ENCODE results near the gene ACHE. TPM values are rescaled to one million over a fixed set of nuclear protein-coding genes. Genes with fewer than 3 reads are reported as not detected.
"Not testable (repeated sequence)": the region's sequence is repeated elsewhere in the genome, so short reads cannot be mapped to it uniquely, and the experiment has no call there.

ACHE gene
- total RNA-seq (ENCODE audit: low replicate concordance): 0.16 TPM in 1 of 2 replicates, not detected in the other

DNA sequence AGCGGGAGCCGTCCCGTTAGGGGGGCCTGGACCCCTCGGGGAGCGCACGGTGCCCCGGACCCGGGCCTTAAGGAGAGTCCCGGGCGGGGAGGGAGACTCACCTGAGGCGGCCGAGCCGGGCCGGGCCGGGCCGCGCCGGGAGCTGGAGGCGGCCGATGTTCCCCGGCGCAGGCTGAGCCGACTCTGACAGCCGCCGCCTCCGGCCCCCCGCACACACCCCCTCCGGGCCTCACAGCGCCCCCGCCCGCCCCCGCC lies at the start of gene ACHE:
ACHE (minus strand) TSS at position 188 of the 255 bp plus-strand sequence. CDS start 1,656 bp downstream, outside the sequence.
- no peak for TF ChIP-seq CTCF (IDR thresholded peaks at IDR 0.05; ENCODE audit: insufficient read depth, low read length)
- peak within 1 kb of the TSS; percentile 48 for H3K4me3 ChIP-seq (ENCODE audit: low read depth, low read length)
- no peak for DNase-seq (ENCODE audit: low read depth)

GRCh38 chr7:100944138-100944537 lies 48.5 kb upstream of the ACHE start:
- TF ChIP-seq CTCF (IDR thresholded peaks at IDR 0.05; ENCODE audit: insufficient read depth, low read length): no peak
- DNase-seq (ENCODE audit: low read depth): no peak
- H3K4me3 ChIP-seq (ENCODE audit: low read depth, low read length): no peak overlapping the region

DNA sequence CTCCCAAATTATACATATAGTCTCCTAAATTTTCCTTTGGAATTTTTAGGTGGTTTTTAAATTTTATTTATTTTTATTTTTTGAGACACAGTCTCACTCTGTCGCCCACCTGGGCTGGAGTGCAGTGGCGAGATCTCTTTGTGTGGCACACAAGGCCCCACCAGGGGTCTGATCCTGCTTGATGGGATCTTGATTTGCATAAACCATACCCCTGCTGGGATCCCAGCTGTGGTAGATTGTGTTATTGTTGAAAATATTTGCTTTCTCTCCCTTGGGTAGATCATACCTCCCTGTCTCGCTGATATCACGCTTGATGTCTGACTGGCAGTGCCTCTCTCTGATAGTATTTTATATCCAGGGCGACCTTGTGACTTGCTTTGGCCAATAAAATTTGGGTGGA lies 48.0 kb upstream of the ACHE start:
- no peak for TF ChIP-seq CTCF (IDR thresholded peaks at IDR 0.05; ENCODE audit: insufficient read depth, low read length)
- DNase-seq (ENCODE audit: low read depth): no peak
- no peak overlapping the region for H3K4me3 ChIP-seq (ENCODE audit: low read depth, low read length)

DNA sequence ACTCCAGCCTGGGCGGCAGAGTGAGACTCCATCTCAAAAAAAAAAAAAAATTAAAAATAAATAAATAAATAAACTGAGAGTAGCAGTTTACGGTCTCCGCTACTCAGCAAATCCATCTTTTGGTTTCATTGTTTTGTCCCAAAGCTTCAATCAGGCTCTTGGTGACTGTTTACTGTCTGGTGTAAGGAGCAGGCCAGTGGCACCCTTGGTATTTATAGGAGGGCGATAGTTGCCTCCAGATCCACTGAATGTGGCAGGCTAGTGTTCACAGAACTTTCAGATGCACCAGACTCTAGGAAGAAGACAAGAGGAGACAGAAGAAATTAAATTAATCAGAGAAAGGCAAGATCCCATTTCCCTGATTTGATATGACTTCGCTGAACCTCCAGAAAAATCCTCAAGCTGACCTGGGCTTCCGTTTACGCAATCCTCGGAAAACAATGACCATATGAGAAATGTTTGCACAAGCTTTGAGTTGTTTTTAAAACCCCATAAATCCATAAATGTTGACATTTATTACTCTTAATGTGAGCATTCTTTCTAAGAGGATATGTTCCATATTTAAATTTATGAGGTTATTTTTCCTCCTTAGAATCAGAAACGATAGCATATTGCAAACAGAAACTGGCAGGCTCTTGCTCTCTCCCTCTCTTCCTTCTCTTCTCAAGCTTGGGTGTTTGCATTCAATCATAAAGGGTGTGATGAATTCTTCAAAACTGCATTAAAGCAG lies 46.5 kb upstream of the ACHE start:
- H3K4me3 ChIP-seq (ENCODE audit: low read depth, low read length): no peak overlapping the region
- DNase-seq (ENCODE audit: low read depth): no peak
- TF ChIP-seq CTCF (IDR thresholded peaks at IDR 0.05; ENCODE audit: insufficient read depth, low read length): no peak

- H3K4me3 ChIP-seq (ENCODE audit: low read depth, low read length); DNase-seq (ENCODE audit: low read depth): not testable (repeated sequence)
Observed at GRCh38 chr7:100936167-100936566, 40.5 kb upstream of the ACHE start.

DNA sequence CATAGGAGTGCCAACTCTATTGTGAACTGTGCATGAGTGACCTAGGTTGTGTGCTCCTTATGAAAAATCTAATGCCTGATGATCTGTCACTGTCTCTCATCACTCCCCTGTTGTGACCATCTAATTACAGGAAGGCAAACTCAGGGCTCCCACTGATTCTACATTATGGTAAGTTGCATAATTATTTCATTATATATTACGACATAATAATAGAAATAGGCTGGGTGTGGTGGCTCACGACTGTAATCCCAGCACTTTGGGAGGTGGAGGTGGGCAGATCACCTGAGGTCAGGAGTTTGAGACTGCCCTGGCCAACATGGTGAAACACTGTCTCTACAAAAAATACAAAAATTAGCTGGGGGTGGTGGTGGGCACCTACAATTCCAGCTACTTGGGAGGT lies 39.7 kb upstream of the ACHE start:
- DNase-seq (ENCODE audit: low read depth); H3K4me3 ChIP-seq (ENCODE audit: low read depth, low read length): not testable (repeated sequence)

DNA sequence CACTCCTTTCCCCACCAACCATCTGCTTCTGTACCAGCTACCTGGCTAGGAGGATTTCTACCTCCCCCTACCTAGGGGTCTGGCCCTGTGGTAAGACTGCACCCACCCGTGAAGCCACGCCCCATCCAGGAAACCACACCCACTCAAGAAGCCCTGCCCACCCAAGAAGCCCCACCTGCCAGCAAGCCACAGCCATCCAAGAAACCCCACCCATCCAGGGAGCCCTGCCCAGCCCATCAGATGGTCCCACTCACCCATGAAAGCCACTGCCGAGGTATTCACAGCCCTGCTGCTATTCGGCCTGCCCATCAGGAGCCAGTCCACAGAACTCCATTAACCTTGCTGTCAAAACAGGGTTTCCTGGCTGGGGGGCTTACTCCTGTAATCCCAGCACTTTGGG lies 38.0 kb upstream of the ACHE start:
- DNase-seq (ENCODE audit: low read depth): no peak
- H3K4me3 ChIP-seq (ENCODE audit: low read depth, low read length): no peak overlapping the region
- no peak for TF ChIP-seq CTCF (IDR thresholded peaks at IDR 0.05; ENCODE audit: insufficient read depth, low read length)

DNA sequence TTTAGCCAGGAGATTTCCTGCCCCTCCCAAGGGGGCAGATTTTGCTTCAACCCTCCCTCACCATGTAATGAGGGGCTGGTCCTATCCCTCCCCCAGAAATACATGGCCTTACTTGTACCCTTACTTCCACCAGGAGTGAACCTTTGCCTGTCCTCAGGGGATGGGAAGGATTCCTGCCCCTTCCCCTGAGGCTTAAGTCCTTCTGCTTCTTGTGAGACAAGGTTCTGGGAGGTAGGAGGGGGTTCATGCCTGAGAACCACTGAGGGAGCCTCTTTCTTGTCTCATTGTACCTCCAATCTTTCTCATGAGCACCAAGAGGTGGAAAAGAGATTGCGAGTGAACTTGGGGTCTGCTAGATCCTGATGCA lies 34.1 kb upstream of the ACHE start:
- DNase-seq (ENCODE audit: low read depth): no peak
- TF ChIP-seq CTCF (IDR thresholded peaks at IDR 0.05; ENCODE audit: insufficient read depth, low read length): no peak
- no peak overlapping the region for H3K4me3 ChIP-seq (ENCODE audit: low read depth, low read length)

GRCh38 chr7:100923616-100924015 lies 27.9 kb upstream of the ACHE start:
- not testable (repeated sequence) for H3K4me3 ChIP-seq (ENCODE audit: low read depth, low read length)

More at GRCh38 chr7:100923616-100924015, 27.9 kb upstream of the ACHE start:
- DNase-seq (ENCODE audit: low read depth): not testable (repeated sequence)
